Small intestine (tissue), 7 donors: Measurements from ENCODE around the gene ARID2. TPM values are rescaled to one million over a fixed set of nuclear protein-coding genes. Genes with fewer than 3 reads are reported as not detected.

Source experiments
- DNase-seq, 2 donors: peaks; one replicate each; pipeline versions ENCODE4 v3.0.0 to v3.0.0-alpha.2; 2013
- FAIRE-seq: peaks from 2 replicates; lab custom pipeline; 2012; peaks lifted over from hg19 to GRCh38; lab: Jason Lieb, UNC
- H3K27ac ChIP-seq, 3 donors: one replicate each; pipeline ENCODE4 v1.5.1; 2013; ENCODE audit warnings: low read length in 2 of 3, mild to moderate bottlenecking in 2 of 3, control low read depth in 1 of 3, inconsistent platforms in 1 of 3, low read depth in 1 of 3, moderate library complexity in 1 of 3
- H3K27me3 ChIP-seq, 3 donors: one replicate each; pipeline ENCODE4 v1.6.1; 2013; ENCODE audit warnings: low read length in 3 of 3, inconsistent platforms in 1 of 3; ENCODE audit not compliant: control insufficient read depth in 3 of 3, insufficient read depth in 3 of 3
- H3K36me3 ChIP-seq, 3 donors: one replicate each; pipeline ENCODE4 v1.6.1; 2013; ENCODE audit warnings: low read length in 3 of 3, inconsistent platforms in 1 of 3, low read depth in 1 of 3, mild to moderate bottlenecking in 1 of 3, moderate library complexity in 1 of 3; ENCODE audit not compliant: control insufficient read depth in 3 of 3, insufficient read depth in 2 of 3
- H3K4me1 ChIP-seq, 3 donors: one replicate each; pipeline ENCODE4 v1.6.1; 2013; ENCODE audit warnings: low read length in 2 of 3, inconsistent platforms in 1 of 3, low read depth in 1 of 3, mild to moderate bottlenecking in 1 of 3, moderate library complexity in 1 of 3; ENCODE audit not compliant: control insufficient read depth in 3 of 3, insufficient read depth in 2 of 3
- H3K4me3 ChIP-seq, 3 donors: one replicate each; pipeline ENCODE4 v1.5.1; 2013; ENCODE audit warnings: low read length in 3 of 3, control low read depth in 1 of 3, inconsistent platforms in 1 of 3, low read depth in 1 of 3, mild to moderate bottlenecking in 1 of 3, moderate library complexity in 1 of 3
- H3K9me3 ChIP-seq, 2 donors: one replicate each; pipeline ENCODE4 v1.6.1; 2013; ENCODE audit warnings: low read depth in 1 of 2, low read length in 1 of 2; ENCODE audit not compliant: control insufficient read depth in 2 of 2, insufficient read depth in 1 of 2
- WGBS, 3 donors: extraction: QIAGEN DNeasy Blood & Tissue Kit; methylation state at CpG; one replicate each; pipeline ENCODE4 v1.1.7; 2013; 5-methylcytosine and 5-hydroxymethylcytosine counted together
- polyA plus RNA-seq, 4 donors: library from polyadenylated mRNA; stranded (reverse) in 3 of 4; unstranded in 1 of 4; fragments of 200-250 nt in 3 of 4; fragments of 120-200 nt in 1 of 4; gene quantifications; one replicate each; pipeline versions ENCODE4 v1.2.1 to v1.2.3, GENCODE V29; 2013
- donor health status: healthy with polysubstance abuse.
- donor health status: control.
- donor health status: control.
- donor health status: Bipolar disorder and iron deficiency.
- donor health status: healthy.

The ARID2 gene
- polyA plus RNA-seq, 4 donors = 5.1 to 17.6 (median 6.0) TPM

DNA sequence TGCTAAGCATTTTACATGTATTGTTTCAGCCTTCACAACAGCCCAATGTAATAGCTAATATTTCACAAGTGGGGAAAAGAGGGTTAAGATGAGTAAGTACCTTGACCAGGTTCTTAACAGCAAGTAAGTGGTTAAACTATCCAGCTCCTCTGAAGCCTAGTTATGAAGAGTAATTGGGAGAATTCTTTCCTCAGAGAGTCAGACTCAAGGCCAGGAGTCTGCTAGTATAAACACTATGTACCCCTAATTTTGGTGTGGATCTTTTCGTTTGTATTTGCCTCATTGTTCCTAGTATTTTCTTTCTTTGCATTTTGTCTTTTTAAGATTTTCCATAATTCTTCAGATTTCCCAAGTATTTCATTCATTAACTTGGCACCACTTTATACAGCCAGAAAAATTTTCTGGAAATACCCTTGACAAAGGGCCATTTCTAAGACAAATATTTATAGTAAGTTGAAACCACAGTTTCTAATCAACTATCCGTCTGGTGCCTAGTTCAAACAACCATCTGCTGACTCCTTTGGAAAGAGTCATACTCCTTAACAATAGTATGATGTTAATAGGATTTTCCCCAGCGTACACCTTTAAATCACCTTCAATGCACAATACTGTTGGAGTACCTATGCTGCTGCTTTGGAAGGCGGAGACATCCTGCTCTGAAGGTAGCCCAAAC, 179.7 kb downstream of the ARID2 start:
- Histone ChIP-seq H3K27me3 (no peaks in the 10 kb centered on the region), H3K4me3 (no peak overlapping the region), H3K4me1 (peaks cover 0 to 3% (median 0%) of the 10 kb centered on the region in 3 donors), H3K36me3 (peaks cover 0 to 3% (median 2%) of the 10 kb centered on the region in 3 donors), H3K9me3 (no peaks in the 10 kb centered on the region), H3K27ac (no peak overlapping the region)
- FAIRE-seq = no peak
- 64 to 85% (median 74%) methylated on average over 4 of the region's 4 CpGs for WGBS, 3 donors
- peak in 1 of 2 donors; percentile 6 for DNase-seq

DNA sequence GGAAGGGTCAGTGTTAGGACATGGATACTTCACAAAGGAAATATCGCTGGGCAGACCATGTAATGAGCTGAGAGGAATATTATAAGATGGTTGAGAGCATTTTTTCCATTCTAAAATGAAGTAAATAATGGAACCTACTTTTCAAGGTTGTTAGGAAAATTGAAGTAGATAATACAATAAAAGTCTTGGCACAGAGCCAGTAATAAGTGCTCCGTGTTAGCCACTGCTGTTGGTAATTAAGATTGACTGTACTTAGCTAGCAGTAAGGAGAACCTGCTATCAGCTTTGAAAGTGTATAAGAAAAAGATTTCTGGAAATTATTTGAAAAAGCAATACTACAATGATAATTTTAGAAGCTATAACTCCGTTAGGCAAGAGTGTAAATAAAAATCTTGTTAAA, 183.3 kb downstream of the ARID2 start:
- DNase-seq (peak in 1 of 2 donors; percentile 12), FAIRE-seq (no peak)
- WGBS, 3 donors = 46 to 57% (median 51%) methylated on average over 3 of the region's 3 CpGs
- Histone ChIP-seq H3K4me3 (no peak overlapping the region), H3K27me3 (no peaks in the 10 kb centered on the region), H3K27ac (no peak overlapping the region), H3K36me3 (peaks cover 3 to 4% (median 3%) of the 10 kb centered on the region in 3 donors), H3K9me3 (no peaks in the 10 kb centered on the region), H3K4me1 (peaks cover 0 to 3% (median 0%) of the 10 kb centered on the region in 3 donors)

- H3K27ac ChIP-seq = no peak overlapping the region
- 53 to 61% (median 53%) methylated on average over 2 of the region's 2 CpGs for WGBS, 3 donors
- H3K36me3 ChIP-seq = peaks cover 0 to 11% (median 2%) of the 10 kb centered on the region in 3 donors
- FAIRE-seq (no peak), DNase-seq (no peak)
- no peaks in the 10 kb centered on the region for H3K27me3 ChIP-seq
- H3K9me3 ChIP-seq = no peaks in the 10 kb centered on the region
- no peak overlapping the region for H3K4me3 ChIP-seq
- H3K4me1 ChIP-seq = peaks cover 0 to 3% (median 0%) of the 10 kb centered on the region in 3 donors
Measured at GRCh38 chr12:45913631-45914030, 184.1 kb downstream of the ARID2 start.

- Histone ChIP-seq H3K9me3 (no peaks in the 10 kb centered on the region), H3K27me3 (no peaks in the 10 kb centered on the region), H3K4me1 (peaks cover 0 to 3% (median 0%) of the 10 kb centered on the region in 3 donors), H3K4me3 (no peak overlapping the region), H3K36me3 (peaks cover 0 to 11% (median 2%) of the 10 kb centered on the region in 3 donors), H3K27ac (no peak overlapping the region)
- 55 to 83% (median 57%) methylated on average over 1 of the region's 1 CpG for WGBS, 3 donors
- FAIRE-seq (no peak), DNase-seq (peak in 1 of 2 donors; percentile 12)
Measured at GRCh38 chr12:45914090-45914489, 184.6 kb downstream of the ARID2 start.

GRCh38 chr12:45915405-45915804, 185.9 kb downstream of the ARID2 start:
- WGBS, 3 donors = 87 to 90% (median 88%) methylated on average over 2 of the region's 2 CpGs
- Histone ChIP-seq H3K36me3 (peaks cover 0 to 11% (median 2%) of the 10 kb centered on the region in 3 donors), H3K9me3 (no peaks in the 10 kb centered on the region), H3K4me1 (peaks cover 0 to 3% (median 0%) of the 10 kb centered on the region in 3 donors), H3K27ac (no peak overlapping the region), H3K27me3 (no peaks in the 10 kb centered on the region), H3K4me3 (no peak overlapping the region)
- FAIRE-seq (no peak), DNase-seq (no peak)

DNA sequence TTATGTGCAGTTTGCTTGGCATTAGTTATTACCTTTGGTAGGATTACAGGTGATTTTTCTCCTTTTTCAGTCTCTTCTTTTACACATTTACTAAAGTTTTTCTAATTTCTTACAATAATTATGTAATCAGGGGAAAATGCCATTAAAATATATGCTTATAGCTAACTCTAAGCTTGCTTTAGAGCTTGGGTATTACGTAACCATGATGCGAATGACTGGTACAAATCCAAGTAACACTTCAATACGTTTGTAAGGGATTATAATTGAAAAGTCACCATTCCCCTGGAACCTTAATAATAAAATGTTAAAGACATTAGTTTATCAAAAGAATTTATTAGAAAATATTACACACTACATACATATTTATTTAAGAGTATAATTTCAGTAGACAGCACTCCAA, 189.3 kb downstream of the ARID2 start:
- Histone ChIP-seq H3K4me1 (no peaks in the 10 kb centered on the region), H3K27ac (no peak overlapping the region), H3K9me3 (no peaks in the 10 kb centered on the region), H3K4me3 (no peak overlapping the region), H3K36me3 (peaks cover 2 to 18% (median 5%) of the 10 kb centered on the region in 3 donors), H3K27me3 (no peaks in the 10 kb centered on the region)
- 90 to 96% (median 93%) methylated on average over 3 of the region's 3 CpGs for WGBS, 3 donors
- no peak for FAIRE-seq
- DNase-seq = no peak

DNA sequence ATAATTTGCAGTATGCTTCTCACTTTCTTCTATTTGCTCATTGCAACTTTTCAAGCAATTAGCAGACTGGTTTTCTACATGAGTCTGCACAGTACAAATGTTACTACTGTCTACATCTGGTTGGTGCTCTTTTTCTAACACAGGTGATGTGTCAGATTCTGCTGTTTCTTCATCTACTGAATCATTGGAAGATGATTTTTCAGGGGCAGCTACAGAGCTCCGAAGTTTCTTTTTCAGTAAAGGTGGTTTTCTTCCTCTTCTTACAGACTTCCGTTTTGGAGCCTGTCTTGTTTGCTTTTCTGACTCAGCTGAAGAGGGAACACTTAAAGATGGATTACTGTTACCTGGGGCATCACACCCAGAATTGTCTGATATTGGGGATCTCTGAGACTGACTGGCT, 198.8 kb downstream of the ARID2 start:
- H3K4me3 ChIP-seq = no peak overlapping the region
- H3K4me1 ChIP-seq = no peaks in the 10 kb centered on the region
- H3K27me3 ChIP-seq = no peaks in the 10 kb centered on the region
- H3K36me3 ChIP-seq = peaks cover 15 to 23% (median 19%) of the 10 kb centered on the region in 3 donors
- FAIRE-seq (no peak), DNase-seq (no peak)
- H3K9me3 ChIP-seq = no peaks in the 10 kb centered on the region
- H3K27ac ChIP-seq = no peak overlapping the region
- 82 to 86% (median 86%) methylated on average over 2 of the region's 2 CpGs for WGBS, 3 donors

DNA sequence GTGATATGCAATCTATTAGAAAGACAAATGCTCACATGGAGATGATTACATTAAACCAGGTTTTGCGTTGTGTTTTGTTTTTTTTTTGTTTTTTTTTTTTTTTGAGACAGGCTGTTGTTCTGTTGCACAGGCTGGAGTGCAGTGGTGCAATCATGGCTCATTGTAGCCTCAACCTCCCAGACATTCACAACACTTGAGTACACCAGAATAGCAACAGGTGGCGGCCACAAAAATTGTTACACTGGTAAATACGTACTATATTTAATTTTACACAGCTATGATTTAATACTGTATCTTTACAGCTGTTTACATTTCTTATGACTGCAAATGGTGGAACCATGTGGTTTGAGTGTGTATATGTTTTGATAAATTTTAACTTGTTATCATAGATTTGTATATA, 200.9 kb downstream of the ARID2 start:
- no peak for FAIRE-seq
- Histone ChIP-seq H3K27ac (no peak overlapping the region), H3K4me3 (no peak overlapping the region), H3K4me1 (no peaks in the 10 kb centered on the region), H3K9me3 (no peaks in the 10 kb centered on the region), H3K27me3 (no peaks in the 10 kb centered on the region), H3K36me3 (peaks cover 6 to 18% (median 16%) of the 10 kb centered on the region in 3 donors)
- 91 to 96% (median 93%) methylated on average over 3 of the region's 3 CpGs for WGBS, 3 donors
- no peak for DNase-seq
